Esophagus muscularis mucosa (tissue), 4 donors: ENCODE data around the gene LRP10. TPM values are rescaled to one million over a fixed set of nuclear protein-coding genes. Genes with fewer than 3 reads are reported as not detected.
A peak's percentile ranks its signal among the peaks of the same experiment; 100 is the strongest.

Experiments
- DNase-seq: peaks from one replicate; pipeline ENCODE4 v3.0.0-alpha.2; 2017; ENCODE audit errors: extremely low spot score
- H3K27ac ChIP-seq, 4 donors: fragments of 200-600 bp; sonication (generic); replicated peaks in 1 of 4; 1 replicate in 3 of 4; 2 replicates in 1 of 4; pipeline ENCODE4 v1.5.1; 2016 to 2019; ENCODE audit warnings: mild to moderate bottlenecking in 1 of 4
- H3K27me3 ChIP-seq, 4 donors: fragments of 200-600 bp; sonication (generic); one replicate each; pipeline versions ENCODE4 v1.5.1 to v1.6.0; 2016 to 2019
- H3K36me3 ChIP-seq, 4 donors: fragments of 200-600 bp; sonication (generic); one replicate each; pipeline ENCODE4 v1.5.1; 2016 to 2019
- H3K4me1 ChIP-seq, 4 donors: fragments of 200-600 bp; sonication (generic); one replicate each; pipeline ENCODE4 v1.5.1; 2016 to 2019
- H3K4me3 ChIP-seq, 4 donors: fragments of 200-600 bp; sonication (generic); 1 replicate in 2 of 4; 2 replicates in 2 of 4; pipeline ENCODE4 v1.5.1; 2016 to 2019; ENCODE audit warnings: mild to moderate bottlenecking in 4 of 4, moderate library complexity in 1 of 4
- H3K9me3 ChIP-seq, 4 donors: fragments of 200-600 bp; sonication (generic); 1 replicate in 3 of 4; 2 replicates in 1 of 4; pipeline ENCODE4 v1.5.1; 2016 to 2019
- CTCF ChIP-seq, 3 experiments: fragments of 200-600 bp in 2 of 3; fragments of 450-650 bp in 1 of 3; sonication (generic) in 2 of 3; IDR thresholded peaks; one replicate each; pipeline ENCODE4 v1.5.1; 2017 to 2019; ENCODE audit warnings: antibody characterized with exemption in 3 of 3, mild to moderate bottlenecking in 2 of 3, moderate library complexity in 1 of 3
- EP300 ChIP-seq: sonication (generic); formaldehyde crosslinking; IDR thresholded peaks from one replicate; pipeline ENCODE4 v1.6.1; 2017; ENCODE audit warnings: antibody characterized with exemption
- POLR2A ChIP-seq: fragments of 450-650 bp; IDR thresholded peaks from one replicate; pipeline ENCODE4 v1.6.1; 2017; ENCODE audit warnings: antibody characterized with exemption, moderate library complexity, mild to moderate bottlenecking, low read depth
- POLR2AphosphoS5 ChIP-seq, 2 donors: sonication (generic); formaldehyde crosslinking; IDR thresholded peaks; one replicate each; pipeline ENCODE4 v1.6.1; 2017; ENCODE audit warnings: antibody characterized with exemption in 2 of 2
- WGBS: methylation state at CpG from one replicate; pipeline ENCODE4 v1.1.5; 2018; 5-methylcytosine and 5-hydroxymethylcytosine counted together
- intact Hi-C: fragments of 100-400 bp; cut with DNase I; formaldehyde crosslinking; loops from one replicate; pipeline ENCODE4 v1.15.1; 2023
- total RNA-seq, 4 donors: library from RNA; depleted of rRNA; stranded (reverse); fragments of >200 nt; gene quantifications; one replicate each; pipeline versions ENCODE4 v1.1.0 to v1.2.1, GENCODE V29; 2016

LRP10 gene
- total RNA-seq, 4 donors from 2014 or later: 111 to 279 (median 197) TPM

- H3K36me3 ChIP-seq: peaks cover 0 to 7% (median 6%) of the 10 kb centered on the region in 4 donors
- H3K4me3 ChIP-seq: no peak overlapping the region
- H3K9me3 ChIP-seq: no peaks in the 10 kb centered on the region
- TF ChIP-seq POLR2A: no peak
- no peak for TF ChIP-seq EP300
- no peak for TF ChIP-seq POLR2AphosphoS5 (IDR thresholded peaks at IDR 0.05)
- TF ChIP-seq CTCF (IDR thresholded peaks at IDR 0.05): no peak
- intact Hi-C loops: no loop called here
- DNase-seq: no peak
- WGBS: 90% methylated on average over 7 of the region's 7 CpGs
- peaks cover 20 to 42% (median 34%) of the 10 kb centered on the region in 4 donors for H3K4me1 ChIP-seq
- no peak overlapping the region for H3K27ac ChIP-seq
- H3K27me3 ChIP-seq: peaks cover 0 to 5% (median 0%) of the 10 kb centered on the region in 4 donors
Measured at GRCh38 chr14:22884076-22884737, 12.7 kb downstream of the LRP10 start.

- 96% methylated on average over 10 of the region's 11 CpGs for WGBS
- DNase-seq: no peak
- Histone ChIP-seq H3K27ac (no peak overlapping the region), H3K36me3 (peaks cover 0 to under 1% (median 0%) of the 10 kb centered on the region in 4 donors), H3K27me3 (peaks cover 0 to 5% (median 0%) of the 10 kb centered on the region in 4 donors), H3K4me1 (peaks cover 20 to 42% (median 34%) of the 10 kb centered on the region in 4 donors), H3K9me3 (no peaks in the 10 kb centered on the region), H3K4me3 (no peak overlapping the region)
- intact Hi-C loops: no loop called here
- no peak for TF ChIP-seq POLR2A
- no peak for TF ChIP-seq POLR2AphosphoS5 (IDR thresholded peaks at IDR 0.05)
- TF ChIP-seq CTCF (IDR thresholded peaks at IDR 0.05): no peak
- TF ChIP-seq EP300: no peak
Measured at GRCh38 chr14:22884738-22885523, 13.4 kb downstream of the LRP10 start.

GRCh38 chr14:22885975-22886374 is 14.4 kb downstream of the LRP10 start:
- H3K27me3 ChIP-seq: peaks cover 0 to 5% (median 0%) of the 10 kb centered on the region in 4 donors
- WGBS: 92% methylated on average over 21 of the region's 21 CpGs
- no peaks in the 10 kb centered on the region for H3K36me3 ChIP-seq
- no peak overlapping the region for H3K27ac ChIP-seq
- no peak for DNase-seq
- peaks cover 20 to 42% (median 34%) of the 10 kb centered on the region in 4 donors for H3K4me1 ChIP-seq
- no peaks in the 10 kb centered on the region for H3K9me3 ChIP-seq
- no peak for TF ChIP-seq EP300
- no peak for TF ChIP-seq CTCF (IDR thresholded peaks at IDR 0.05)
- H3K4me3 ChIP-seq: peak overlapping the region in 2 of 4 donors; percentile 57 to 74
- intact Hi-C loops: no loop called here

- intact Hi-C loops: no loop called here
- TF ChIP-seq EP300 (no peak), CTCF (IDR thresholded peaks at IDR 0.05) (peak in 1 of 3 experiments; percentile 8), POLR2AphosphoS5 (IDR thresholded peaks at IDR 0.05) (peak in 1 of 2 donors; percentile 44)
- H3K27ac ChIP-seq: peak overlapping the region; percentile 38 to 75 (median 55)
Measured at GRCh38 chr14:22886500-22887259, 15.1 kb downstream of the LRP10 start.

More at GRCh38 chr14:22886500-22887259, 15.1 kb downstream of the LRP10 start:
- Histone ChIP-seq H3K4me1 (peaks cover 20 to 42% (median 34%) of the 10 kb centered on the region in 4 donors), H3K9me3 (no peaks in the 10 kb centered on the region), H3K36me3 (no peaks in the 10 kb centered on the region), H3K27me3 (peaks cover 0 to 5% (median 0%) of the 10 kb centered on the region in 4 donors), H3K4me3 (peak overlapping the region; percentile 57 to 74 (median 59))
- no peak for DNase-seq
- WGBS: under 1% methylated on average over 24 of the region's 77 CpGs
